Measurements from ENCODE around the gene TRIM22. TPM values are rescaled to one million over a fixed set of nuclear protein-coding genes. Genes with fewer than 3 reads are reported as not detected.

The TRIM22 gene
- total RNA-seq, 1 donor from 2014 or later = 1.7 TPM

DNA sequence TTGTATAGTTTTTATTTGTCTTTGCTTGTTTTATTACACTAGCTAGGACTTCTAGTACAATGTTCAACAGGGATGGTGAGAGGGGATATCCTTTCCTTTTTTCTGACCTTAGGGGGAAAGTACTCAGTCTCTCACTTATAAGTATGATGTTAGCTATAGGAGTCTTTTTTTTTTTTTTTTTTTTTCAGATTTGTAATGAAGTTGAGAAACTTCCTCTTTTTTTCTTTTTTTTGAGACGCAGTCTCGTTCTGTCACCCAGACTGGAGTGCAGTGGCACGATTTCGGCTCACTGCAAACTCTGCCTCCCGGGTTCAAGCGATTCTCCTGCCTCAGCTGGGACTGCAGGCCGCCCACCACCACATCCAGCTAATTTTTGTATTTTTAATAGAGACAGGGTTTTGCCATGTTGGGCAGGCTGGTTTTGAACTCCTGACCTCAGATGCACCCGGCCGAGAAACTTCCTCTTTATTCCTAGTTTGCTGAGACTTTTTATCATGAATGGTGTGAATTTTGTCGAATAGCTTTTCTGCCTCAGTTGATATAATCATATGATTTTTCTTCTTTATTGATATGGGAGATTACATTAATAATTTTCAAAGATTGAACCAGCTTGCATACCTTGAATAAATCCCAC is 10.9 kb downstream of the TRIM22 start:
- Mint-ChIP-seq H3K27me3 (no peaks in the 10 kb centered on the region), H3K36me3 (ENCODE audit: insufficient read depth) (no peaks in the 10 kb centered on the region), H3K4me3 (ENCODE audit: low read depth) (no peak overlapping the region), H3K9me3 (ENCODE audit: low read depth) (no peaks in the 10 kb centered on the region), H3K27ac (no peak overlapping the region), H3K4me1 (ENCODE audit: low read depth) (no peaks in the 10 kb centered on the region)
- no peak for DNase-seq (ENCODE audit: low spot score, unreplicated experiment)
- TF ChIP-seq, protein P1, sequence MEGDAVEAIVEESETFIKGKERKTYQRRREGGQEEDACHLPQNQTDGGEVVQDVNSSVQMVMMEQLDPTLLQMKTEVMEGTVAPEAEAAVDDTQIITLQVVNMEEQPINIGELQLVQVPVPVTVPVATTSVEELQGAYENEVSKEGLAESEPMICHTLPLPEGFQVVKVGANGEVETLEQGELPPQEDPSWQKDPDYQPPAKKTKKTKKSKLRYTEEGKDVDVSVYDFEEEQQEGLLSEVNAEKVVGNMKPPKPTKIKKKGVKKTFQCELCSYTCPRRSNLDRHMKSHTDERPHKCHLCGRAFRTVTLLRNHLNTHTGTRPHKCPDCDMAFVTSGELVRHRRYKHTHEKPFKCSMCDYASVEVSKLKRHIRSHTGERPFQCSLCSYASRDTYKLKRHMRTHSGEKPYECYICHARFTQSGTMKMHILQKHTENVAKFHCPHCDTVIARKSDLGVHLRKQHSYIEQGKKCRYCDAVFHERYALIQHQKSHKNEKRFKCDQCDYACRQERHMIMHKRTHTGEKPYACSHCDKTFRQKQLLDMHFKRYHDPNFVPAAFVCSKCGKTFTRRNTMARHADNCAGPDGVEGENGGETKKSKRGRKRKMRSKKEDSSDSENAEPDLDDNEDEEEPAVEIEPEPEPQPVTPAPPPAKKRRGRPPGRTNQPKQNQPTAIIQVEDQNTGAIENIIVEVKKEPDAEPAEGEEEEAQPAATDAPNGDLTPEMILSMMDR (IDR thresholded peaks at IDR 0.05; ENCODE audit: unreplicated experiment) = no peak

DNA sequence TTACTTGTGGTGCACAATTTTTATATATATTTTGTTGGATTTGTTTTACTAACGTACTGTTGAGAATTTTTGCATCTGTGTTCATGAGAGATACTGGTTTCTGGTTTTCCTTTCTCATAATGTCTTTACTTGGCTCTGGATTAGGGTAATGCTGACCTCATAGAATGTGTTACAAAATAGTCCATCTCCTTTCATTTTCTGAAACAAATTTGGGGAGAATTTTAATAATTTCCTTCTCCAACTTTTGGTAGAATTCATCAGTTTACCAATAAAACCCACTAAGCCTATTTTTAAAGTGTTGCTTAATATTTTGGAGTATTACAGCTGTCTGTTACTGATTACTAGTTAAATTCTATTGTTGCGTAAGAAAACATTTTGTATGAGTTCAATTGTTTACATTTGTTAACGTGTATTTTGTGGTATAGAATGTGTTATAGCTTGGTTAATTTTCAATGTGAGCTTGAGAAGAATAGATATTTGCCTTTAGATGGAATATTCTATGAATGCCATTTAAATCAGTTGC is 11.5 kb downstream of the TRIM22 start:
- TF ChIP-seq, protein P1 (IDR thresholded peaks at IDR 0.05; ENCODE audit: unreplicated experiment) = no peak
- no peak overlapping the region for H3K4me3 Mint-ChIP-seq (ENCODE audit: low read depth)
- H3K9me3 Mint-ChIP-seq (ENCODE audit: low read depth) = no peaks in the 10 kb centered on the region
- H3K36me3 Mint-ChIP-seq (ENCODE audit: insufficient read depth) = no peaks in the 10 kb centered on the region
- DNase-seq (ENCODE audit: low spot score, unreplicated experiment) = no peak
- H3K27me3 Mint-ChIP-seq = no peaks in the 10 kb centered on the region
- H3K27ac Mint-ChIP-seq = no peak overlapping the region
- H3K4me1 Mint-ChIP-seq (ENCODE audit: low read depth) = no peaks in the 10 kb centered on the region

DNA sequence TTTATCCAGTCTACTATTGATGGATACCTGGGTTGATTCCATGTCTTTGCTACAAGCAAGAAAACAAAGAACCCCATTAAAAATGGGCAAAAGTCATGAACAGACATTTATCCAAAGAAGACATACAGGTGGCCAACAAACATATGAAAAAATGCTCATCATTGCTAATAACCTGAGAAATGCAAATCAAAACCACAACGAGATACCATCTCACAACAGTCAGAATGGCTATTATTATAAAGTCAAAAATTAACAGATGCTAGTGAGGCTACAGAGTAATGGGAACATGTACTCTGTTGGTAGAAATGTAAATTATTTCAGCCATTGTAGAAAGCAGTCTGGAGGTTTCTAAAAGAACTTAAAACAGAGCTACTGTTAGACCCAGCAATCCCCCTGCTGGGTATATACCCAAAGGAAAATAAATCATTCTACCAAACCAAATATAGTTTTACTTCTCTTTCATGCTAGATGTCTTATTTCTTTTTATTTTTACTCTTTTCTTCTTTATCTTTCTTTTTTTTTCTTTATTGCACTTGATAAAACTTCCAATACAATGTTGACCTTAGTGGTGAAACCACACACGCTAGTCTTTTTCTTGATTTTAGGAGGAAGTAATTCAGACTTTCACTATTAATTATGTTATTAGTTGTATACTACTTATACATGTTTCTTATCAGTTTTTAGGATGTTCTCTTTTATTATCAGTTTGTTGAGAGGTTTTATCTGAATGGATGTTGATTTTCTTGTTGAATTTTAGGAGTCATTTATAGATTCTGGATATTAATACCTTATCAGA is 14.3 kb downstream of the TRIM22 start:
- Mint-ChIP-seq H3K4me3 (ENCODE audit: low read depth) (no peak overlapping the region), H3K9me3 (ENCODE audit: low read depth) (no peaks in the 10 kb centered on the region), H3K4me1 (ENCODE audit: low read depth) (no peaks in the 10 kb centered on the region), H3K36me3 (ENCODE audit: insufficient read depth) (no peaks in the 10 kb centered on the region), H3K27ac (no peak overlapping the region), H3K27me3 (peaks cover 3% of the 10 kb centered on the region)
- no peak for DNase-seq (ENCODE audit: low spot score, unreplicated experiment)
- TF ChIP-seq, protein P1 (IDR thresholded peaks at IDR 0.05; ENCODE audit: unreplicated experiment) = no peak

DNA sequence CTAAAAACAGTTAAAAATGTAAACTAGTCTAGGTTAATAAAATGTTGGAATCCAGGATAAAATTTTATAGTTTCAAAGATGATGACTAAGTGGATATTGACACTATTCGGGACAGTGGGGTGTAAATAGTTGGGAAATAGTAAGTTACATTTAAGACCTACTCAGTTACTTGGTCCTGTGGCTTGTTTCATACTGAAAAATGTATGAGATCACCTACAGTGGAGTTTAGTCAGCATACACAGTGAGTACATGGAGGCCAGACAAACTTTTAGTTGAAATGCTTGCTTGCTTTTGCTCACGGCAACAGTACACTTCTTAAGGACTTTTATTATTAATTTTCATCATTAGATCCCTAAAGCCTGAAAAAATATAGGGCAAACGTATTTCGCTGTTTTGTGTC is 16.1 kb downstream of the TRIM22 start:
- H3K36me3 Mint-ChIP-seq (ENCODE audit: insufficient read depth) = no peaks in the 10 kb centered on the region
- TF ChIP-seq, protein P1 (IDR thresholded peaks at IDR 0.05; ENCODE audit: unreplicated experiment) = no peak
- H3K27me3 Mint-ChIP-seq = peaks cover 5% of the 10 kb centered on the region
- no peaks in the 10 kb centered on the region for H3K4me1 Mint-ChIP-seq (ENCODE audit: low read depth)
- DNase-seq (ENCODE audit: low spot score, unreplicated experiment) = no peak
- H3K27ac Mint-ChIP-seq = no peak overlapping the region
- no peak overlapping the region for H3K4me3 Mint-ChIP-seq (ENCODE audit: low read depth)
- no peaks in the 10 kb centered on the region for H3K9me3 Mint-ChIP-seq (ENCODE audit: low read depth)

DNA sequence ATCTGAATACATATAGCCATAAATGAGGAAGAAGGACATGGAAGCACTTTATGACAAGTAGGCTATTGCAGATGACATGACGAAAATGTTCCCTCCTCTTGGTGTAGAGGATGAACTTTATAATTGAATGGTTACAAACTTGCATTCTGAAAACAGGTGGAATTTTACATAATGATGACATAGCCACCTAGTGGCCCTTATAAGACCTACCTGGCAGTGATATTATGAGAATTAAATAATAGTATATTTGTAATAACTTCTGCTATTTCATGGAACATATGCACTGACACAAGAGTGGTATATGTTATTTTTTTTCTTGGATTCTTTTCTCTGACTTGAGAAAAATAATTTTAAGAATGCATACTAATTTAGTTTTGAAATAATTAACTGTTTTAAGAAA is 22.9 kb downstream of the TRIM22 start:
- Mint-ChIP-seq H3K4me3 (ENCODE audit: low read depth) (no peak overlapping the region), H3K36me3 (ENCODE audit: insufficient read depth) (no peaks in the 10 kb centered on the region), H3K9me3 (ENCODE audit: low read depth) (peaks cover 3% of the 10 kb centered on the region), H3K27ac (no peak overlapping the region), H3K4me1 (ENCODE audit: low read depth) (no peaks in the 10 kb centered on the region), H3K27me3 (peaks cover 5% of the 10 kb centered on the region)
- no peak for DNase-seq (ENCODE audit: low spot score, unreplicated experiment)
- TF ChIP-seq, protein P1 (IDR thresholded peaks at IDR 0.05; ENCODE audit: unreplicated experiment) = peak; percentile 53
